ENCODE measurements around the gene PCNT.
"Not testable (repeated sequence)": the region's sequence is repeated elsewhere in the genome, so short reads cannot be mapped to it uniquely, and the experiment has no call there.

The PCNT gene

DNA sequence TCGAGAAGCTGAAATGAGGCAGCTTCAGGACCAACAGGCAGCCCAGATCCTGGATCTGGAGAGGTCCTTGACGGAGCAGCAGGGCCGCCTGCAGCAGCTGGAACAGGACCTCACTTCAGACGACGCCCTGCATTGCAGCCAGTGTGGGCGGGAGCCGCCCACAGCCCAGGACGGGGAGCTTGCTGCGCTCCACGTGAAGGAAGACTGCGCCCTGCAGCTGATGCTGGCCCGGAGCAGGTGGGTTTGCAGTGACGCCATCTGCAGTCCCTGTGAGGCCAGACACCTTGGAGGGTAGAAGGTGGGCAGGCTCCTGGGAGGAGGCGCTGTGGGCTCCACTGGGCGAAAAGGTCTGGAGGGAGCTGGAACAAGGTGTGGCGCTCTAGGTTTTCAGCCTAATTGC is 39.7 kb downstream of the PCNT start:
- no peak for DNase-seq

DNA sequence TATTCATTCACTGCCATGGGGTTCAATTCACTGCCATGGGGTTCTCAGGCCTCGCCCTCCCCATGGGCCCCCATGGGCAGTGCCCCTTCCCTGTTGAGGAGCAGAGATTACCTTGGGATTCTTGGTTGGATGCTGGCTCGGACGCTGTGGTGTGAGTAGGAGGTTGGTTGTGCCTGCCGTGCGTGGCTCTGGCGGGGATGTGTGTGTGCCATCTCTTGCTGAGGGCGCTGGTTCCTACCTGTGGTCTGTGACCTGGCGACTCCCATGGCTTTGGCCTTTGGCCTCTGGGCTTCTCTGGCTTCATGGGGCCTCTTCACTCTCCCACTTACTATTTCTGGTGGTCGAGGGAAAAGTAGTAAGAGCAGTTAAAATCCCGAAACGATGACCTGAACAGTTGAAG is 42.1 kb downstream of the PCNT start:
- no peak for DNase-seq

DNA sequence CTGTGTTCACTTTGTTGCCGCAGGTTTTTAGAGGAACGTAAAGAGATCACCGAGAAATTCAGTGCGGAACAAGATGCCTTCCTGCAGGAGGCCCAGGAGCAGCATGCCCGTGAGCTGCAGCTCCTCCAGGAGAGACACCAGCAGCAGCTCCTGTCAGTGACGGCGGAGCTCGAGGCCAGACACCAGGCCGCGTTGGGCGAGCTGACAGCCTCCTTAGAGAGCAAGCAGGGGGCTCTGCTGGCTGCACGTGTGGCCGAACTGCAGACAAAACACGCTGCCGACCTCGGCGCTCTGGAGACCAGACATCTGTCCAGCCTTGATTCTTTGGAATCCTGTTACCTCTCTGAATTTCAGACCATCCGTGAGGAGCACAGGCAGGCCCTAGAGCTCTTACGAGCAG is 42.6 kb downstream of the PCNT start:
- DNase-seq: no peak

DNA sequence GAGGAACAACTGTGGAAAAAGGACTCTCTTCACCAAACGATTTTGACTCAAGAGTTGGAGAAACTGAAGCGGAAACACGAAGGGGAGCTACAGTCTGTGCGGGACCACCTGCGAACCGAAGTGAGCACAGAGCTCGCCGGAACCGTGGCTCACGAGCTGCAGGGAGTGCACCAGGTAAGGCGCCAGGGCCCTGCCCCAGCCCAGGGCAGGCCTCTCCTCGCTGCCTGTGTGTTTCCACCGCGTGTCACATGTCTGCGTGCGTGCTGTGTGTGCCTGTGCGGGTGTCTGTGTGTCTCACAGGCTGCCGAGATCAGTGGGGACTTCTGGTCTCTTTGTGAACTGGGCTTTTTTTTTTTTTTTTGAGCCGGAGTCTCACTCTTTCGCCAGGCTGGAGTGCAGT is 43.0 kb downstream of the PCNT start:
- DNase-seq: no peak

DNA sequence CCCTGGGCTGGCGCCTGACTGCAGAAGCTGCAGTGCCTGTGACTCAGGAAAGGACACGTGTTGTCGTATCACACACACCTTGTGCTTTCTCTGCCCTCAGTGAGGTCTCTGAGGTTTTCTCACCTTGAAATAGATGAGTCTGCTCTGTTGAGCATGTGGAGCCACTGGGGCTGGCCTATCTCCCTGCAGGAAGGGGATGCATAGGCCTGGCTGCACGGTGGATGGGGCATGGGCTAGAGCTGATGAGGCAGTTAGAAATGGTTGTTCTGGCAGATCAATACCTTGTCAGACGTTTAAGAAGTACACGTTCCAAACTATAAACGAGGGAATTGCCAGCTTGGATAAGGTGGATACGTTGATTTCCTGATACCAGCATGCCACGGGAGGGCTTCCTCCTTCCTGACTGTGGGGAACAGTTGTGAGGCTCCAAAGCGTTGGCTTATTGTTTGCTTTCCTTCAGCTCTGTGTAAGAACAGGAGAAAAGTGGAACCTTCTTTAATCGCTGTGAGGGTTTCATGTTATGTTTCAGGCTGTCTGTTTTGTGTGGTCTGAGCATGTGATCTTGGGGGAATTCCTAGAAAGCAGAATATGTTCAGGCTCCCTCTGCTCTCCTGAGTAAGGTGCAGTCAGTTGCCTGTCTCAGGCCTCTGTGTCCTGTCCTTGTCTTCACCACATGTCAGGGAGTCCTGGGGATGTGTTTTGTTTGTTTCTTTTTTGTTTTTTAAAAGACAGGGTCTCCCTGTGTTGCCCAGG is 44.8 kb downstream of the PCNT start:
- DNase-seq: peak in 2 of 5 experiments; percentile 74 to 83

DNA sequence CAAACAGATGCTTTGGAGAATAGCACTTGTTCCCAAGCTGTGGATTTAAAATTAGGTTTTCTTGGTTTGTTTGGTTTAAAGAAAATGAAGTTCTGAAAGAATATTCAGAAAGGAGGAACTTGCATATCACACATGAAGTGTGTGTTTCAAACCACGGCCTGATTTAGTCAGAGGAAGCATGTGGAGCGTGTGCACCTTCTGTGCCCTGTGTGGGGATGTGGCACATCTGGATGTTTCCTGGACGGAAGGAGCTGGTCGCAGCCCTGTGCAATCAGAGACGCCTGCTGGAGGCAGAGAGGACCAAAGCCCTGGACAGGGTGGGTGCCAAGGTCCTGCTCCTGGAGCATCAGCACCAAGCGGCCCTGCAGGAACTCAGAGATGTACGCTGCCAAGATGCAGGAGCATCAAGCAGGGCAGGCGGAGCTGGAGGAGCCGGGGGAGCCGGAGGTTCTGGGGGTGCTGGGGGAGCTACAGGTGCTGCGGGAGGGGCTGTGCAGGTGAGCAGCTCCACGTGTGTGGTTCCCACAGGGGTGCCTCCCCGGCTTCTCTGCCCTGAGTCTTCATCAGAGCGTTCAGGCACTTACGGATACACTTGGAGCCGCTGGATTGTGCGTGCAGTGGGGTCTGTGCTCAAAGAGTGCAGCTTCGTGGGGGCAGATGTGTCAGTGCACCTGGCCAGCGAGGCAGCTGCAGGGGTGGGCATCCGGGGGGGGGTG is 45.7 kb downstream of the PCNT start:
- peak in 1 of 5 experiments; percentile 8 for DNase-seq

DNA sequence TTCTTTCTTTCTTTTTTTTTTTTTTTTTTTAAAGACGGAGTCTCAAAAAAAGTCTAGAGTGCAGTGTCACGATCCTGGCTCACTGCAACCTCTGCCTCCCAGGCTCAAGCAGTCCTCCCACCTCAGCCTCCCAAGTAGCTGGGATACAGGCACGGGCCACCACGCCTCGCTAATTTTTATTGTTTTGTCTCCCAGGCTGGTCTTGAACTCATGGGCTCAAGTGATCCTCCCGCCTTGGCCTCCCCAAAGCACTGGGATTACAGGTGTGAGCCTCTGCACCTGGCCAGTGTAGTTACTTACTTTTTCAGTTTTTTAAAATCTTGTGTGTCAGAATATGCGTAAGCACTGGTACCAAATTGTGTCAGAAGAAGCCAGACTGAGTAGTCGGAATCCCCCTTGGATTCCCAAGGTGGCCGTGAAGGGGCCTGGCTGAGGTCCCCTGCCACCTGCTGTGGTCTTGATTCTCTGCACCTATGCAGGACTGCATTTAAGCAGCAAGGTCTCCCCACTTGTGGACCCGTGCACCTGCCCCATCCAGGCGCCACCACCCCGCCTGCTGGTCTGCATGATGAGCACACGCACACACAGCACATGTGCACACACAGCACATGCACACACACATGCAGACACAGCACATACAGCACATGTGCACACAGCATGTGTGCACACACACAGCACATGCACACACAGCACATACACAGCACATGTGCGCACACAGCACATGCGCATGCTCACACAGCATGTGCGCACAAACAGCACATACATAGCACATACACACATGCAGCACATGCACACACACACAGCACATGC is 47.5 kb downstream of the PCNT start:
- peak in 1 of 5 experiments; percentile 7 for DNase-seq

DNA sequence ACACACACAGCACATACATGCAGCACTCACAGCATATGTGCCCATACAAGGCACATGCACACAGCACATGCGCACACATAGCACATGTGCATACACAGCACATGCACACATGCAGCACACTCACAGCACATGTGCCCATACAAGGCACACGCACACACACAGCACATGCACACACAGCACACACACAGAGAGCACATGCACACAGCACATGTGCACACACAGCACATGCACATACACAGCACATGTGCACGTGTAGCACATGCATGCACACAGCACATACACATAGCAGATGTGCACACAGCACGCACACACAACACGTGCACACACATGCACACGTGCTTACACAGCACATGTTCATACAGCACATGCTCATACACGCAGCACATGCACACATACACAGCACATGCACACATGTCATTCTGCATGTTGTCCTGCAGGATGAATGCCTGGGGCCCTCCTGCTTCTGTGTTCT is 48.1 kb downstream of the PCNT start:
- DNase-seq: no peak

DNA sequence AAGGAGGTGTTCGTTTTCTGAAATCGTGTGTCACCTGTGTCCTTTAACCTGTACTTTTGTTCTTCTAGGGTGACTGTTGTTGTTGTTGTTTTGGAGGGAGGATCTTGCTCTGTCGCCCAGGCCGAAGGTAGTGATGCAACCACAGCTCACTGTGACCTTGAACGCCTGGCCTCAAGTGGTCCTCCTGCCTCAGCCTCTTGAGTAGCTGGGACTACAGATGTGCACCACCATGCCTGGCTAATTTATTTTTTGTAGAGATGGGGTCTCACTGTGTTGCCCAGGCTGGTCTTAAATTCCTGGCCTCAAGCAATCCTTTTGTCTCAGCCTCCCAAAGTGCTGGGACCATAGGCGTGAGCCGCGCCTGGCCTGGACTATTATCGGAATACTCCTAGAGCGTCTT is 49.0 kb downstream of the PCNT start:
- not testable (repeated sequence) for DNase-seq

DNA sequence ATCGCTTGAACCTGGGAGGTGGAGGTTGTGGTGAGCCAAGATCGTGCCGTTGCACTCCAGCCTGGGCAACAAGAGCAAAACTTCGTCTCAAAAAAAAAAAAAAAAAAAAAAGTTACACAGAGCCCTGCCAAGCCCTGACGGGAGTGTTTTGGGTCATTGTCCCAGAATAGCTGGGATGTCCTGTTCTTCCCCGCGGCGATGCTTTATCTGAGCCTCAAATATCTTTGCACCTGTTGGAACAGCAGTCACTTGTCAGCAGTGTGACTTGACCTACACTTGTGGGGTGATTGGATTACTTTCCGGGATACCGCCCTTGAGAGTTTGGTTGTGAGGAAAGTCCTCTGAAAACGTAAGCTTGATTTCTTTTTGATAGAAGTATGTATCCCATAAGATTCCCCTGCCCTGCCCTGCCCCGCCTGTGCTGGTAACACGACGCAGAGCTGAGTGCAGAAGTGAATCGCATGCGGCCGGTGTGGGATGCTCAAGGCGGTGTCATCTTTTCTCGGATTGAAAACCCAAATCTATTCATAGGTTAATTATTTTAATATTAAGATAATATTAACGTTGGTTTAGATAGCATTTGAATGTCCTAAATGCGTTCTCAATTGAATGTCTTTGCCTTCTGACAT is 50.9 kb downstream of the PCNT start:
- no peak for DNase-seq

DNA sequence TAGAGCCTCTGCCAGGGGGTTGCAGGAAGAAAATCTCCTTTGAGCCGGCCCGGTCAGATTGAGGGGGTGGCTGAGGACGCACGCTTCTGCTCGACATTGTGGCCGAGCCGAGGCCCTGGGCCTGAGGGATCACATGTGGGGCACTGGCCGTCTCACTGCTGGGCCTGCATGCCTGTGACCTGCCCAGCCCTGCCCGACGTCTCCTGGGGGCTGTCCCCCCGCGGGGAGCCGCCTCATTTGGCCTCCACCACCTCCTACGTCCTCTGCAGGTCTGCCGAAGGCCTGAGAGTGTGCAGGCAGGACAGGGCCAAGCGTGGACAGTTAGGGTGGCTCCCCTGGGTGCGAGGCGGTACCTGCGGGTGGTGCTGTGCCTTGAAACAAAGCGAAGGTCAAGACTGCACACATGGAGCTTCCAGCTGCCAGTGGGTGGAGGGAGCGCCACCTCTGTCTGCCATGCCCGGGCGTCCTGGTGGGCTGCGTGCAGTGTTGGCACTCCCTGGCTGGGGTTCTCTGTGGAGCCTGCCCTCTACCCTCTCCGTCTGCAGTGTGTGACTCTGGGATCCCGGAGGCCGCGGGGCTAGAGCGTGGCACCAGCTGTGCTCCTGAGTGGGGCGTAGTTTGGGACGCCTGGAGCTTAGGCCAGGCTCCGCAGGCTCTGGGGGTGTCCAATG is 51.7 kb downstream of the PCNT start:
- DNase-seq: no peak

DNA sequence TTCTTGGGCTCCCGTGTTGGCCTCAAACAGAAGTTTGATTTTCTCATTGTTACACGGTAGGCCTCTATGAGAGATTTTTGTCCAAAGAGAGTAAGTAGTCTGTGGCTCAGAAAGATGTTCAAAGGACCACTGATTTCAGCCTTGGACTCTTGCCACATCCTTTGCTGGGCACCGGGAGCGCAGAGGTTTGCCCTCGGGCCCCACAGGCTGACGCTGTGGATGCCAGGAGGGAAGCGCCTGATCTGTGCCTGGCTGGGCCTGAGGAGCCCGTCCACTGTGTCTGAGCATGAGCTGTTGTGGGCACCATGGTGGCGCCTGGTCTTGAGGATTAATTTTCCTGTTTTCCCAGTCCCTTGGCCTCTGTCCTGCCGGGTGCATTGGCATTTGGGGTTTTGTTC is 52.3 kb downstream of the PCNT start:
- no peak for DNase-seq

DNA sequence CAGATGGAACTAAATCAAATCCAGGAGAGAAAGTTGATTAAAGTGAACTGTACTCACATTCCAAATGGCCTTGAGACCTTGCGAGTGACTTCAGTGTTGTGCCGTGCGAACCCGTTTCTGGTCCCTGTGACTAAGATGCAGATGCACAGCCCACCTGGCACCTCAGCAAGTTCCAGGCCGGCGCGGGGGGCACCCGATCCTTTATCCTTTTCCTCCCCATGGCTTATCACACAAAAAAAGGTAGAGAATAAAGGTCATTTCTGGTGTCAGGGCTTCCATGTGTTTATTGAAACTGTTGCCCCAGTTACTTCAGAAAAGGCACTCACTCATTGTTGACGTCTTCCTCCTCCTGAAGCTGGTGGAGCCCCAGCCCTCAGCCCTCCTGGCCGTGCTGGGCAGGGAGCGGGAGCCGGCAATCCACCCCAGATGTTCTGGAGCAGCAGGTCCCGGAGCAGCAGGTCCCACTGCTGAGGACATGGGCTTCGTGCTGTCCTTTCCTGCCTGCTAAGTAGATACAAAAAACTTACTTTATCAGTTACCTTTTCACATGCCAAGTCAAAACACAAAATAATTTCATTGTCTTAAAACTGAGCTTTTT is 53.0 kb downstream of the PCNT start:
- DNase-seq: no peak

DNA sequence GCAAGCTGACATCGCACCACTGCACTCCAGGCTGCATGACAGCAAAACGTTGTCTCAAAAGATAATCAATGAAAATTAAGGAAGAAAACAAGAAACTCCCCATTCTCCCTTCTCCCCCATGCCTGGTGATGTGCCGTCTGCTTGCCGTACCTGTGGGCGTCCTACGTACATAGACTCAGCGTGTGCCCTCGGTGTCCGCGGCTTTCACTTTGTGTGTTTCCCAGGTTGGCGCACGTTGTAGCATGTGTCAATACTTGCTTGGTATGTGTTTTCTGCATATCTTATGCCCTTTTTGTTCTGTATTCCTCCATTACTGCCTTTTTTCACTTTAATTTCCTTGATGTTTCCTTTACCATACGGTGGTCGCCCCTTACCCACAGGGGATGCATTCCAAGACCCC is 53.8 kb downstream of the PCNT start:
- no peak for DNase-seq

DNA sequence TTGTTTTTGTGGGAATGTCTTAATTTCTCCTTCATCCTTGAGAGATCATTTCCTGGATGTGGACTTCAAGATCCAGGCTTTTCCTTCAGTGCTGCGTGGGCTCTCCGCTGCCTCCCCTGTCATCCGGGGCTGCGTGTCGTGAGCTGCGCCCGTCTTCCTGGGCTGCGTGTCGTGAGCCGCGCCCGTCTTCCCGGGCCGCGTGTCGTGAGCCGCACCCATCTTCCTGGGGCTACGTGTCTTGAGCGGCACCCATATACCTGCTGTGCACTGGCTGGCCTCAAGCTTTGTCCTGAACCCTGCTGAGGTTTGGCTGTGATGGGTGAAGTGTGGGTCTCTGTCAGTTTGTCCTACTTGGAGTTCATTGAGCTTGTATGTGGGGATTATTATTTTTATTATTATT is 55.1 kb downstream of the PCNT start:
- DNase-seq: no peak

DNA sequence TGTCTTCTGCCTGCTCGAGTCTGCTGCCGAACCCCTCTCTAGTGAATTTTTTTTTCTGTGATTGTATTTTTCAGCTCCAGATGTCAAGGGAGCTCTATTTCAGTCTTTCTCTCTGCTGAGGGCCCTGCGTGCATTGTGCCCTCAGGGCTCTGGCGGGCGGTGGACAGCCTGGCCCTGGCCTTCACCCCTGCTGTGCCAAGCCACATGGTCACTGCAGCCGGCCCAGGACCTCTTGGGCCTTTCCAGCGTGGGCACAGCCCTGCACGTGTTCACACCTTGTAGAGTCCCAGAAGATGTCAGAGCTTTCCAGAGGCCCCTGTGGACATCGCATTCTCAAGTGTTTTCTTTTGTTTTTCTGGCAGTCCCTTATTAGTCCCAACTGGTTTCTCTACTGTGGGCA is 55.7 kb downstream of the PCNT start:
- DNase-seq: no peak

DNA sequence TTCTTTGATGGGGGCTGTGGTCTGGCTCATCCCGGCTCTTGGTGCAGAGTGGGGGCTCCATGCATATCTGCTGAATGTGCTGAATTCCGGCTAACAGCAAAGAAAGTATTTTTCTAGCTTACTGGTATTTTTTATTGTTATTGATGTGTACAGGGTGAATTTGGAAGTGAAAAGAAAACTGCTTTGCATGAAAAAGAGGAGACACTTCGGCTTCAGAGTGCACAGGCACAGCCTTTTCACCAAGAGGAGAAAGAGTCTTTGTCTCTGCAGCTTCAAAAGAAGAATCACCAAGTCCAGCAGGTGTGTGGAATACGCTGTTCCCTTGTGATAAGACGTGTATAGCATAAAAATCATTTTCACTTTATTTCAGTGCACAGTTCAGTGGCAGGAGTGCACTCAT is 57.6 kb downstream of the PCNT start:
- no peak for DNase-seq

DNA sequence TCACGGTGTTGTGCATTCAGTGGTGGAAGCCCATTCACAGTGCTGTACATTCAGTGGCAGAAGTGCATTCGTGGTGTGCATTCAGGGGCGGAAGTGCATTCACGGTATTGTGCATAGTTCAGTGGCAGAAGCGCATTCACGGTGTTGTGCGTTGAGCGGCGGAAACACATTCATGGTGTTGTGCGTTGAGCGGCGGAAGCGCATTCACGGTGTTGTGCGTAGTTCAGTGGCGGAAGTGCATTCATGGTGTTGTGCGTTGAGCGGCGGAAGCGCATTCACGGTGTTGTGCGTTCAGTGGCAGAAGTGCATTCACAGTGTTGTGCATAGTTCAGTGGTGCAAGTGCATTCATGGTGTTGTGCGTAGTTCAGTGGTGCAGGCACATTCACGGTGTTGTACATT is 60.6 kb downstream of the PCNT start:
- DNase-seq: no peak

DNA sequence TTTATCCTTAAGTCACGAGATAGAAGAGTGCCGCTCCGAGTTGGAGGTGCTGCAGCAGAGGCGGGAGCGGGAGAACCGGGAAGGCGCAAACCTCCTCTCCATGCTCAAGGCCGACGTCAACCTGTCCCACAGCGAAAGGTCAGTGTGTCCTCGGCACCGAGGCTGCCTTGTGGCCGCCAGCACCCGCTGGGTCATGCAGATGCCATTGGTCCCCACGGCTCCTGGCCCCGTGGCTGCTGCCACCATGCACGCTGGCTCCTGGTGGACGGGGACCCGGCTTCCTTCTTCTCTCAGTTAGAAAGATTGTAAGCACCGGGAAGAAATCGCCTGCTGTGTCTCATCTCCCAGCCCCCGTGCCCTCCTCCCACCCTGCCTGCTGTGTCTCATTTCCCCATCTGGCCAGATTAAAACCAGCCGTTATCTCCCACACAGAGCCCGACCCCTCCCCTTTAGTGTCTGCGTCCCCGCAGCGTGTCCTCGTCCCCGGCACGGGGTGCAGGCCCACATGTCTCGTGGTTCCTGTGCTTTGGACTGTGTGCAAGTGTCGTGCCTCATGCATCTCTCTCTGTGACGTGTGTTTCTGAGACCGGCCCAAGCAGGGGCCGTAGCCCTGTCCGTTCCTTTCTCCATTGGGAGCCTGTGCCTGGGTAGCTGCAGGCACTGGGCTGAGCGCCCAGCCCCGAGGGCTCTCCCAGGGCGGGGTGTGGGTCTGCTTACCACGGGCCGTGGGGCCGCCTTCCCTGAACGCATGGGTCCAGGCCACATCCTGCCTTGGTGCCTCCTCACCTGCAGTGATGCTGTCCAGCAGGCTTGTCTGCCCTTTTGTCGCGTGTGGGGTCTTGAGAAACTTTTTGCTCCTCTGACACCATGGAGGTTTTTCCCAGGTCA is 62.1 kb downstream of the PCNT start:
- no peak for DNase-seq

DNA sequence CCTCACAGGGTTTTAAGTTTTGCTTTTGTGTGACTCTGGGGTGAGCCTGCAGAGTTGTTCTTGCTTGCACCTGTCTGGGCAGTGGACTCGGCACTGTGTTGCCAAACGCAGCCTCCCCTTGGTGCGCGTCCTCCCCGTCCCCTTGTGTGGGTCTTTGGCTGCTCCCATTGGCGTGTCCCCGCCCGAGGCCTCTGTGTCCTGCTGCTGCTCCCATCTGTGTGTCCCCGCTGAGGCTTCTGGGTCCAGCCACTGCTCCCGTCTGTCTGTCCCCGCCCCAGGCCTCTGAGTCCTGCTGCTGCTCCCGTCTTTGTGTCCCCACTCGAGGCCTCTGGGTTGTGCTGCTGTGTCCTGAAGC is 62.8 kb downstream of the PCNT start:
- DNase-seq: no peak
